GDM1 (cell line): Measurements from ENCODE around the gene ZMYND8.
A peak's percentile ranks its signal among the peaks of the same experiment; 100 is the strongest.
"Not testable (repeated sequence)": the region's sequence is repeated elsewhere in the genome, so short reads cannot be mapped to it uniquely, and the experiment has no call there.

Experiments used
- DNase-seq: peaks from one replicate; lab custom pipeline; 2025; lab: John Stamatoyannopoulos, UW

The ZMYND8 gene

GRCh38 chr20:47204008-47204849 is 152.3 kb downstream of the ZMYND8 start:
- DNase-seq, result no peak

DNA sequence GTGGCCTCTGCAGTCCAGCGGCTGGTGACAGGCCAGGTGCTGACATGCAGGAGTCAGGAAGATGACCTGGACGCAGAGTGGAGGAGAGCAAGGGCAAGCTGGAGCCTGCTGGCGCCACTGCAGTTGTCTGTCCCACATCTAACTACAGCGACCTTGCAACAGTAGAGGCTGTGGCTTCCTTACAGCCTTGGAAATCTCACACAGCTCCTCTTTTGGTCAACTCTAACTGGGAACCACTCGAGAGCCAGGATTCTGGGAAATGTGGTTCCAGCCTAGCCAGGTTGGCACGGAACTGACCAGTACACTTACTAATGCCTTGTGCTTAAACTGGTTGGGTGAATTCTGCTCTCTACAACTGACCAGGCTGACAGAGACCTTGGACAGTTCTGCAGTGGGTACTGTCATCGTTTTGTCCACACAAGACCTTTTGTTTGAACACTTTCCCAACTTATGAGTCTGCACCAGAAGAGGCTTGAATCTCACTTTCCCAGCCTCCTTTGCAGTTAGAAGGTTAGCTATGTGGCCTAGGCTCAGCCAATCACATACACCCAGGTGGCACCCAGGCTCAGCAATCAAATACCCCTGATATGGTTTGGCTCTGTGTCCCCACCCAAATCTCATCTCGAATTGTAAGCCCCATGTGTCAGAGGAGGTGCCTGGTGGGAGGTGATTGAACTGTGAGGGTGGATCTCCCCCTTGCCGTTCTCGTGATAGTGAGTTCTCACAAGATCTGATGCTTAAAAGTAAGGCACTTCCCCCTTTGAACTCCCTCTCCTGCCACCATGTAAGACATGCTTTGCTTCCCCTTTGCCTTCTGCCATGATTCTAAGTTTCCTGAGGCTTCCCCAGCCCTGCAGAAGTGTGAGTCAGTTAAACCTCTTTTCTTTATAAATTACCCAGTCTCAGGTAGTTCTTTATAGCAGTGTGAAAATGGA is 153.5 kb downstream of the ZMYND8 start:
- DNase-seq, result no peak

GRCh38 chr20:47201074-47201730 is 155.3 kb downstream of the ZMYND8 start:
- no peak for DNase-seq

GRCh38 chr20:47198996-47199552 is 157.4 kb downstream of the ZMYND8 start:
- no peak for DNase-seq

DNA sequence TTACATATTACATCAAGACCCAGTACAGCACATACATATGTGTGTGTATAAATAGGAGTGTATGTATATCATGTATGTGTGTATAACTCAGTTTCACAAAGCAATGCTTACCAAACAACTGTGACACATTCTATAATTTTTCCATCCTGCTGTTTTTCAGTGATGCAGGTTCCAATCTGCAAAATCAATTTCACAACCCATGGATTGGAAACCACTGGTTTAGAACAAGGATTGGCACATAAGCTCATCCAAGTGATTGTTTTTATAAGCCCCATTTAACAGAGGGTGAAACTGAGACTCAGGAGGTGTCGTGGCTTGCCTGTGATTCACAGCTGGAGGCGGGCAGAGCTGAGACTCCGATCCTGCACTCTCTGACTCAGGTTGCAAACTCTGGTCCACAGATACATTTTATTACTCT is 158.2 kb downstream of the ZMYND8 start:
- no peak for DNase-seq

- DNase-seq, result peak; percentile 53
These were observed 160.1 kb downstream of the ZMYND8 start for GRCh38 chr20:47196091-47197081.

GRCh38 chr20:47195573-47195972 is 160.9 kb downstream of the ZMYND8 start:
- DNase-seq, result no peak

DNA sequence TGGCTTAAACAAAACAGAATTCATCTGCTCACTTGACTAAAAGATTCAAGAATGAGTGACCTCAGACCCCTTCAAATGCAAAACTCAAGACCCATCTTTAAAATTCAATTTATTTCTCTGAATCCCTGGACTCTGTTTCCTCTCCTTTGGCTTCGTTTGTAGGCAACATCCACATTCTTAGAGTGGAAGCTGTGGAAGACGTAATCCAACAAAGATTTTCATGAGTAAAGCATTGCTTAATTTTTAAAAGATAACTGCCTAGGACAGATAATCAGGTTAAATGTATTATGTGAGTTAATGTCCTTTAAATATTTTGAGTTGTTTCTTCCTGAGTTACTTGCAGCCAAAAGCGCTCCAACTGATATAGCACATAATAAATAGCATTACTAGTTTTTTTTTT is 164.5 kb downstream of the ZMYND8 start:
- DNase-seq, result no peak

- DNase-seq, result no peak
These were observed 165.3 kb downstream of the ZMYND8 start for GRCh38 chr20:47191074-47191673.

DNA sequence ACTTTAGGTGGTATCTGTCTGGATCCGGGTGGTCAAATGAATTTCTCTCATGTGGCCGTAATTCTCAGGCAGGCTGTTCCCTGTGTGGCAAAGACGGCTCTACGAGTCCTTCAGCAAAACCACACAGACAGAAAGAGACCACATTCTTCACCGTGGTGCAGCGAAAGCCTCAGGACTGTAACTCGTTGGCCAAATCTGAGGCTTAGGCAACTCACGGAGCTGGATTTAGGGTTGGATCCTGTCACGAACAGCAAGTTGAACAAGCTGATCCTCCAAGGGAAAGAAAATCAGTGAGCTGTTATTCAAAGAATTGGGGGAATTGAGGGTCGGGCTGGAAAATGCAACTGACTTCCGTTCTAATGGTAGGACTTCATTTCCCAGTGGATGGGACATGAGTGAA is 167.4 kb downstream of the ZMYND8 start:
- no peak for DNase-seq

DNA sequence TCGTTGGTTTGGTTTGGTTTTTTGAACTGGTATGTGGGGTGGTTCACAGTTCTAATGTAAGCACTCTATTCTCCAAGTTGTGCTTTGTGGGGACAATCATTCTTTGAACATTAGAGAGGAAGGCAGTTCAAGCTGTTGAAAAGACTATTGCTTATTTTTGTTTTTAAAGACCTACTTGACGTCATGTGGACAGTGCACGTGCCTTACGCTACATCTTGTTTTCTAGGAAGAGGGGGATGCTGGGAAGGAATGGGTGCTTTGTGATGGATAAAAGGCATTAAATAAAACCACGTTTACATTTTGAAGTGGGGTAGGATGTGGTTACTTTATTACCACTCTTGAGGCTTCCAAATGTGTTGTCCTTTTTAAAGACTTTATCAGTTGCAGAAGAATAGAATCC is 168.0 kb downstream of the ZMYND8 start:
- DNase-seq, result no peak

- no peak for DNase-seq
These were observed 168.9 kb downstream of the ZMYND8 start for GRCh38 chr20:47187450-47188195.

DNA sequence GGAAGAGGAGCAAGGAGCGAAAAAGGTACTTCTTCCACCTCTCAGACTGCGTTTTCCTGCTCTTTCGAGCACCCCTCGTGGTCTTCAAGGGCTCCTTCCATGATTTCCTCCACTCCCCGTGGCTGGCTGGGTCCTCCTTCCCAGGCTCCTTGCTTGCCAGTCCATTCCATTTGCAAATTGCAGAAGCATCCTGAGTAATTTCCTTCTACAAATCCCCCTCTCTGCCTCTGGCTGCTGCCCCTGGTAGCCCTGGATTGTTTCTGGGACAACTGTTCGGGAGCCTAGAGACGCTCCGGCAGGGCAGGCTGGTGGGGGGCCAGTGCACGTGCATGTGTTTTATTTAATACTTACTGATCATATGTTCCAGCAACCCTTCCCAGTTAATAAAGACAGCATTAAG is 173.1 kb downstream of the ZMYND8 start:
- DNase-seq, result no peak

DNA sequence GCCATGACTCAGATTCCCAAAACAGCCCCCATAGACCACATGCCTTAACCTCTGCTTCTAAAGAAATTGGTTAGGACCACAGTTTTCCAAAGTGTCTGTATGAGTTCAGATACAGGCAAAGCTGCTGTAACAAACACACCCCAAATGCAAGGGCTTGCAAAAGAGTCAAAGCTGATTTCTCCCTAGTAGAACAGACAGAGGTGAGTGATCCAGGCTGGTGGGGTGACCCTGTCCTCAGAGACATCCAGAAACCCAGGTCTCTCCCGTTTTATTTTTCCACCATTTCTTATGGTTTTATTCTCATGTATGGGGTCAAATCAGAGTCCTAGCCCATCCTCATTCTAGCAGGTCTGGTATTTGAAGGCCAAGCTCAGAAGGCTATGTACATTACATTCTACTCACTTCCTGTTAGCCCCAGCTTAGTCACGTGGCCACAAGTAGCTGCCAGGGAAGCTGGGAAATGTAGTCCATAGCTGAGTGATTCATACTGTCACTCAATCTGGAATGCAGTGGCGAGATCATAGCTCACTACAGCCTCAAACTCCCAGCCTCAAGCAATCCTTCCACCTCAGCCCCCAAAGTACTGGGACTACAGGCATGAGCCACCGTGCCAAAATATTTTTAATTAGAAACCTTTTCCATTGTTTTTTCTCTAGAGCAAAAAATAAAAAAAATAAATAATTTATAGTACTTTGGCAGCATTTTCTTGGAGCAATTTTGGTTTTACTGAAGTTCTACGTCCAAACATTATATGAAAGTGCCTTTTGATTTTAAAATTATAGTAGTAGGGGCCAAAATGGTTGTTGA is 175.2 kb downstream of the ZMYND8 start:
- DNase-seq, result no peak

GRCh38 chr20:47179267-47179666 is 177.2 kb downstream of the ZMYND8 start:
- DNase-seq, result no peak

GRCh38 chr20:47178851-47179250 is 177.6 kb downstream of the ZMYND8 start:
- no peak for DNase-seq

- no peak for DNase-seq
These were observed 178.2 kb downstream of the ZMYND8 start for GRCh38 chr20:47178277-47178676.

DNA sequence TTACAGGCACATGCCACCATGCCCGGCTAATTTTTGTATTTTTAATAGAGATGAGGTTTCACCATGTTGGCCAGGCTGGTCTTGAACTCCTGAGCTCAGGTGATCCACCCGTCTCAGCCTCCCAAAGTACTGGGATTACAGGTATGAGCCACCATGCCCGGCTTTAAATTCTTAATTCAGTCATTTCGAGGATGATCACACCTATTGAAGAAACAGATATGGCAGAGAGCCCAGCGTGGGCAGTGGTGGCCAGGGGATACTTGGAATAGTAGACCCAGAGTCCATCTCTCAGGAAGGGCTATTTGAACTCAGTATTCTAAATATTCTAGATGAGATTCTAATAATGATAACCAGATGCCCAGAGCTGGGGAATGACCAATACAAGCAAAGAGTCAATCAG is 180.3 kb downstream of the ZMYND8 start:
- DNase-seq, result not testable (repeated sequence)

- DNase-seq, result no peak
These were observed 181.0 kb downstream of the ZMYND8 start for GRCh38 chr20:47175493-47175892.
